ENCODE measurements around the gene HS6ST3.

The HS6ST3 gene

DNA sequence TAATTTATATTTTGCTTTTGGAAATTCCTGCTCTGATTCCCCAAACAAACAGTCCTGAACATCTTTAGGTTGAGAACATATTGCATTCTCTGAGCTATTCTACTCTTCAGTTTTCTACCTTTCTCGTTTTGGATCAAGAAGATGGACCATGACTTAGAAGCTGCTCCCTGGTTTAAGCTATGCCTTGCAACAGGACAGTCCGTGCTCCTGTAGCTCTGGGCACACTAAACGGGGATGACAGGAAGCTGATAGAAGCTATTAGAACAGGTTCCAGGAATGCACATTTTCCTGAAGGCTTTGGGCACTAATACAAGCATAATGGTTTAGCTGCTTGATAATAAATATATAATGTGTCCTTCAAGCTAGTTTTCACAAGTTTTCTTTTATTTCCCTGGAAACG, 385.2 kb downstream of the HS6ST3 start:
- Histone ChIP-seq H3K9ac (ENCODE audit: low read depth, low read length) (no peak overlapping the region), H4K20me1 (ENCODE audit: insufficient read depth, low read length) (no peaks in the 10 kb centered on the region), H3K36me3 (ENCODE audit: insufficient read depth, low read length) (no peaks in the 10 kb centered on the region), H2AFZ (ENCODE audit: low read depth, low read length) (no peak overlapping the region), H3K4me1 (ENCODE audit: insufficient read depth, low read length) (no peaks in the 10 kb centered on the region), H3K27ac (ENCODE audit: low read length) (no peak overlapping the region), H3K27me3 (ENCODE audit: insufficient read depth, low read length, poor library complexity) (no peaks in the 10 kb centered on the region), H3K4me2 (ENCODE audit: insufficient read depth, low read length) (no peak overlapping the region), H3K79me2 (ENCODE audit: insufficient read depth, low read length) (no peaks in the 10 kb centered on the region), H3K4me3 (ENCODE audit: low read depth in 1 of 2, low read length in 2 of 2) (no peak overlapping the region), H3K9me3 (ENCODE audit: insufficient read depth, low read length, severe bottlenecking) (no peaks in the 10 kb centered on the region)
- ATAC-seq (ENCODE audit: insufficient read depth, low read depth) (no peak), DNase-seq (no peak)
- TF ChIP-seq, protein P1, sequence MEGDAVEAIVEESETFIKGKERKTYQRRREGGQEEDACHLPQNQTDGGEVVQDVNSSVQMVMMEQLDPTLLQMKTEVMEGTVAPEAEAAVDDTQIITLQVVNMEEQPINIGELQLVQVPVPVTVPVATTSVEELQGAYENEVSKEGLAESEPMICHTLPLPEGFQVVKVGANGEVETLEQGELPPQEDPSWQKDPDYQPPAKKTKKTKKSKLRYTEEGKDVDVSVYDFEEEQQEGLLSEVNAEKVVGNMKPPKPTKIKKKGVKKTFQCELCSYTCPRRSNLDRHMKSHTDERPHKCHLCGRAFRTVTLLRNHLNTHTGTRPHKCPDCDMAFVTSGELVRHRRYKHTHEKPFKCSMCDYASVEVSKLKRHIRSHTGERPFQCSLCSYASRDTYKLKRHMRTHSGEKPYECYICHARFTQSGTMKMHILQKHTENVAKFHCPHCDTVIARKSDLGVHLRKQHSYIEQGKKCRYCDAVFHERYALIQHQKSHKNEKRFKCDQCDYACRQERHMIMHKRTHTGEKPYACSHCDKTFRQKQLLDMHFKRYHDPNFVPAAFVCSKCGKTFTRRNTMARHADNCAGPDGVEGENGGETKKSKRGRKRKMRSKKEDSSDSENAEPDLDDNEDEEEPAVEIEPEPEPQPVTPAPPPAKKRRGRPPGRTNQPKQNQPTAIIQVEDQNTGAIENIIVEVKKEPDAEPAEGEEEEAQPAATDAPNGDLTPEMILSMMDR (IDR thresholded peaks at IDR 0.05; ENCODE audit: borderline replicate concordance, extremely low read depth, low read length, poor library complexity, severe bottlenecking): no peak
- TF ChIP-seq EZH2 (IDR thresholded peaks at IDR 0.05; ENCODE audit: borderline replicate concordance, low read depth, low read length, severe bottlenecking): no peak

DNA sequence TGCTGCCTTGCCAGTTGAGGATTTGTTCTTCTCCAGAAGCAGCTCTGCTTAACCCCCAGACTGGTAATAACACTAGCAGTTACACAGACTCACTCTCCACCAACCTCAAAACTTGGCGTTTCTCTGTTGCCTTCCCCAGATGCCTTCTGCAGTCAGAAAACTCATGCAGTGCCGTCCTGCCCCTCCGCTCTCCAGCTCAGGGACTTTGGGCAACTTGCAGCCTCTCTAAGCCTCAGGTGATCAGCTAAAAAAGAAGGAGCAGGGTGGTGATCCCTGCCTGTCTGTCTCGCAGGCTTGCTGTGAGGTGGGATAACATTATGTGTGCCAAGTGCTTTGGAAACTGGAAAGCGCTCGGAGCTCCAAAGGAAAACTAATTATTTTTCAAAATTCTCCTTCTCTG, 391.6 kb downstream of the HS6ST3 start:
- H3K79me2 ChIP-seq (ENCODE audit: insufficient read depth, low read length): no peaks in the 10 kb centered on the region
- no peaks in the 10 kb centered on the region for H3K9me3 ChIP-seq (ENCODE audit: insufficient read depth, low read length, severe bottlenecking)
- no peaks in the 10 kb centered on the region for H3K36me3 ChIP-seq (ENCODE audit: insufficient read depth, low read length)
- H3K4me2 ChIP-seq (ENCODE audit: insufficient read depth, low read length): no peak overlapping the region
- ATAC-seq (ENCODE audit: insufficient read depth, low read depth) (no peak), DNase-seq (no peak)
- no peaks in the 10 kb centered on the region for H3K4me1 ChIP-seq (ENCODE audit: insufficient read depth, low read length)
- H3K9ac ChIP-seq (ENCODE audit: low read depth, low read length): no peak overlapping the region
- H3K4me3 ChIP-seq (ENCODE audit: low read depth in 1 of 2, low read length in 2 of 2): no peak overlapping the region
- H4K20me1 ChIP-seq (ENCODE audit: insufficient read depth, low read length): no peaks in the 10 kb centered on the region
- no peak overlapping the region for H2AFZ ChIP-seq (ENCODE audit: low read depth, low read length)
- TF ChIP-seq, protein P1 (IDR thresholded peaks at IDR 0.05; ENCODE audit: borderline replicate concordance, extremely low read depth, low read length, poor library complexity, severe bottlenecking): no peak
- no peak for TF ChIP-seq EZH2 (IDR thresholded peaks at IDR 0.05; ENCODE audit: borderline replicate concordance, low read depth, low read length, severe bottlenecking)
- H3K27me3 ChIP-seq (ENCODE audit: insufficient read depth, low read length, poor library complexity): no peaks in the 10 kb centered on the region
- H3K27ac ChIP-seq (ENCODE audit: low read length): no peak overlapping the region

DNA sequence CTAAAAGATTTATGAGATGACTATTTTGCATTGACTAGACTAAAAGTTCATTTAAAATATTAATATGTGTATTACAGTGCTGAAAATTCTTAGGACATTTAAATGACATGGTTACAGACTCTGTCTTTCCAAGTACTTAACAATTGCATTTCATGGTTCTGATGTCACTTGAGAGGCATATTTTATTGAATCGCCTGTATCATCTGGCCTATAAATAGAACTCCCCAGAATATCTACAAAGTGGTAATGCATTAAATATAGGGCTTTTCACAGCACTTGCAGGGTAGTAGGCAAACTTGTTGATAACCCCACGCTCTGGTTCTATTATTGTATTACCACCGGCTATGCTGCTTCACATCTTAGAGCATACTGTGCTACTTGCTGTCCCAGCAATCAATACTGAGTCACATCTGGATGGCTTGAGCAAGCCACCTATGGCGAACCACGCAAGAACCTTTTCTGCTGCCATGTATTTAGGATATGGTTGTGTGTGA, 400.6 kb downstream of the HS6ST3 start:
- no peak overlapping the region for H3K4me2 ChIP-seq (ENCODE audit: insufficient read depth, low read length)
- no peak overlapping the region for H3K4me3 ChIP-seq (ENCODE audit: low read depth in 1 of 2, low read length in 2 of 2)
- H3K9ac ChIP-seq (ENCODE audit: low read depth, low read length): no peak overlapping the region
- H3K9me3 ChIP-seq (ENCODE audit: insufficient read depth, low read length, severe bottlenecking): no peaks in the 10 kb centered on the region
- H2AFZ ChIP-seq (ENCODE audit: low read depth, low read length): no peak overlapping the region
- TF ChIP-seq EZH2 (IDR thresholded peaks at IDR 0.05; ENCODE audit: borderline replicate concordance, low read depth, low read length, severe bottlenecking): no peak
- TF ChIP-seq, protein P1 (IDR thresholded peaks at IDR 0.05; ENCODE audit: borderline replicate concordance, extremely low read depth, low read length, poor library complexity, severe bottlenecking): no peak
- no peaks in the 10 kb centered on the region for H3K27me3 ChIP-seq (ENCODE audit: insufficient read depth, low read length, poor library complexity)
- ATAC-seq (ENCODE audit: insufficient read depth, low read depth): no peak
- H3K27ac ChIP-seq (ENCODE audit: low read length): no peak overlapping the region
- no peaks in the 10 kb centered on the region for H3K79me2 ChIP-seq (ENCODE audit: insufficient read depth, low read length)
- no peak for DNase-seq
- H4K20me1 ChIP-seq (ENCODE audit: insufficient read depth, low read length): no peaks in the 10 kb centered on the region
- H3K36me3 ChIP-seq (ENCODE audit: insufficient read depth, low read length): no peaks in the 10 kb centered on the region
- H3K4me1 ChIP-seq (ENCODE audit: insufficient read depth, low read length): no peaks in the 10 kb centered on the region

DNA sequence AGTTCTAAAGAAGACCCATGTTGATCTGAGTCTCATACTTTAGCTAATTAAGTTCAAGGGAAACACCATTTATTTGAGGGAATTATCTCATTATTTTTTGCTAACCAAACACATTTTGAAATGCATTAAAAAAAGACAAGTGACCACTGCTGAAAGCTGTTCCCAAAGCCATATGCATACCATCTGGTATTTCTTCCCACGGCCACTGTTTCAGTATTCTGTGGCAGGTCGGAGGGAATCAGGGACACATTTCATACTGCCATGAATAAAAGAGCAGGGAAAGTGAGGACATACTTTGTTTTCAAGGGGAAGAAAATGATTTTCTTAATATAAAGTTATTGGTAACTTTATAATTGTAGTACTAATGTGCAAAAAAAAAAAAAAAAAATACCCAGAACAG, 401.2 kb downstream of the HS6ST3 start:
- Histone ChIP-seq H4K20me1 (ENCODE audit: insufficient read depth, low read length) (no peaks in the 10 kb centered on the region), H3K4me1 (ENCODE audit: insufficient read depth, low read length) (no peaks in the 10 kb centered on the region), H3K36me3 (ENCODE audit: insufficient read depth, low read length) (no peaks in the 10 kb centered on the region), H3K27ac (ENCODE audit: low read length) (no peak overlapping the region), H2AFZ (ENCODE audit: low read depth, low read length) (no peak overlapping the region), H3K79me2 (ENCODE audit: insufficient read depth, low read length) (no peaks in the 10 kb centered on the region), H3K9ac (ENCODE audit: low read depth, low read length) (no peak overlapping the region), H3K27me3 (ENCODE audit: insufficient read depth, low read length, poor library complexity) (no peaks in the 10 kb centered on the region), H3K4me2 (ENCODE audit: insufficient read depth, low read length) (no peak overlapping the region), H3K9me3 (ENCODE audit: insufficient read depth, low read length, severe bottlenecking) (no peaks in the 10 kb centered on the region), H3K4me3 (ENCODE audit: low read depth in 1 of 2, low read length in 2 of 2) (no peak overlapping the region)
- DNase-seq (no peak), ATAC-seq (ENCODE audit: insufficient read depth, low read depth) (no peak)
- TF ChIP-seq EZH2 (IDR thresholded peaks at IDR 0.05; ENCODE audit: borderline replicate concordance, low read depth, low read length, severe bottlenecking): no peak
- TF ChIP-seq, protein P1 (IDR thresholded peaks at IDR 0.05; ENCODE audit: borderline replicate concordance, extremely low read depth, low read length, poor library complexity, severe bottlenecking): no peak

Data from DND-41 (cell line).